HepG2 (cell line): ENCODE measurements around the gene TM9SF4. TPM values are rescaled to one million over a fixed set of nuclear protein-coding genes. Genes with fewer than 3 reads are reported as not detected.
A peak's percentile ranks its signal among the peaks of the same experiment; 100 is the strongest.

Source experiments
- ADNP ChIP-seq: sonication (generic); formaldehyde crosslinking; IDR thresholded peaks from 2 replicates; pipeline ENCODE4 v1.4.0; 2020; ENCODE audit warnings: missing genetic modification reagents
- FOXO1 ChIP-seq: sonication (generic); formaldehyde crosslinking; IDR thresholded peaks from 2 replicates; pipeline ENCODE4 v1.4.0; 2020; ENCODE audit warnings: missing genetic modification reagents
- HNRNPUL1 ChIP-seq: fragments of 200-400 bp; formaldehyde crosslinking; IDR thresholded peaks from 2 replicates; pipeline ENCODE4 v1.6.1; 2017; ENCODE audit warnings: low read depth, mild to moderate bottlenecking, low read length, moderate library complexity
- MLX ChIP-seq: IDR thresholded peaks from 2 replicates; pipeline ENCODE4 v1.6.1; 2016
- NCOA5 ChIP-seq: sonication (generic); formaldehyde crosslinking; IDR thresholded peaks from 2 replicates; pipeline ENCODE4 v1.4.0; 2020; ENCODE audit warnings: missing genetic modification reagents
- POGZ ChIP-seq: sonication (generic); formaldehyde crosslinking; IDR thresholded peaks from 2 replicates; pipeline ENCODE4 v1.4.0; 2020; ENCODE audit warnings: mild to moderate bottlenecking, missing genetic modification reagents
- ZMYM2 ChIP-seq: sonication (generic); formaldehyde crosslinking; IDR thresholded peaks from 2 replicates; pipeline ENCODE4 v1.8.0; 2022; ENCODE audit warnings: mild to moderate bottlenecking, missing genetic modification reagents
- ZNF18 ChIP-seq: sonication (generic); formaldehyde crosslinking; IDR thresholded peaks from 2 replicates; pipeline ENCODE4 v1.8.0; 2022; ENCODE audit warnings: mild to moderate bottlenecking, missing genetic modification reagents; ENCODE audit not compliant: insufficient replicate concordance
- ZNF234 ChIP-seq: sonication (generic); formaldehyde crosslinking; conservative IDR thresholded peaks from 2 replicates; pipeline ENCODE4 v1.5.1; 2020; ENCODE audit warnings: mild to moderate bottlenecking, missing genetic modification reagents
- ZNF276 ChIP-seq: sonication (generic); formaldehyde crosslinking; IDR thresholded peaks from 2 replicates; pipeline ENCODE4 v1.4.0; 2020; ENCODE audit warnings: mild to moderate bottlenecking, low read depth, missing genetic modification reagents
- ZNF282 ChIP-seq: fragments of 450-650 bp; IDR thresholded peaks from 2 replicates; pipeline ENCODE4 v1.6.1; 2018; ENCODE audit not compliant: partially characterized antibody
- ZNF704 ChIP-seq: sonication (generic); formaldehyde crosslinking; IDR thresholded peaks from 2 replicates; pipeline ENCODE4 v1.8.1; 2023; ENCODE audit warnings: mild to moderate bottlenecking, inconsistent platforms, moderate library complexity, missing genetic modification reagents, borderline replicate concordance
- ZNF781 ChIP-seq: sonication (generic); formaldehyde crosslinking; IDR thresholded peaks from 2 replicates; pipeline ENCODE4 v1.5.1; 2020; ENCODE audit warnings: borderline replicate concordance, mild to moderate bottlenecking, missing genetic modification reagents; ENCODE audit errors: not compliant biosample characterization
- ZNF879 ChIP-seq: sonication (generic); formaldehyde crosslinking; IDR thresholded peaks from 2 replicates; pipeline ENCODE4 v1.8.1; 2023; ENCODE audit warnings: missing genetic modification reagents
- ZSCAN22 ChIP-seq: sonication (generic); formaldehyde crosslinking; IDR thresholded peaks from 2 replicates; pipeline ENCODE4 v1.4.0; 2020; ENCODE audit warnings: mild to moderate bottlenecking, missing genetic modification reagents
- polyA plus RNA-seq, 8 experiments: library from polyadenylated mRNA; depleted of rRNA in 3 of 8; stranded (reverse) in 7 of 8; unstranded in 1 of 8; fragments of >200 nt; fragmentation: Illumina TruSeq in 4 of 8; extraction: Trizol in 4 of 8; gene quantifications; 2 replicates each; pipeline versions ENCODE4 v1.2.1 to v1.2.3, GENCODE V29; 2011 to 2016; ENCODE audit warnings: low read depth in 4 of 8, missing spikeins in 1 of 8, mixed read lengths in 1 of 8; ENCODE audit not compliant: insufficient read depth in 1 of 8
- total RNA-seq, 5 experiments: library from RNA; depleted of rRNA; stranded (reverse); fragments of >200 nt; fragmentation: Illumina TruSeq; extraction: Trizol; gene quantifications; 2 replicates each; pipeline ENCODE4 v1.2.3, GENCODE V29; 2016; ENCODE audit warnings: low read depth in 1 of 5

The TM9SF4 gene
- total and polyA plus RNA-seq, 2 of the 13 experiments (the other 11 are each of a cell fraction or from before 2014, with no cell fraction given), result 53.5 to 171 TPM

GRCh38 chr20:32128167-32128566 is 18.7 kb downstream of the TM9SF4 start (continued):
- no peak for TF ChIP-seq POGZ
- TF ChIP-seq NCOA5 (CRISPR knock-in tag), result no peak
- TF ChIP-seq ZNF282, result no peak
- 0 out of 2 replicates have a peak, but pooled peaks have one; percentile 8 for TF ChIP-seq ADNP (CRISPR knock-in tag)
- no peak for TF ChIP-seq ZNF276
- TF ChIP-seq ZNF879, result no peak
- no peak for TF ChIP-seq ZSCAN22 (CRISPR knock-in tag)
- no peak for TF ChIP-seq ZNF18
- TF ChIP-seq ZMYM2 (CRISPR knock-in tag), result 0 out of 2 replicates have a peak, but pooled peaks have one; percentile 29
- no peak for TF ChIP-seq ZNF704 (CRISPR knock-in tag)
- no peak for TF ChIP-seq ZNF234 (CRISPR knock-in tag)
- peak; percentile 42 for TF ChIP-seq ZNF781 (CRISPR knock-in tag)
- no peak for TF ChIP-seq FOXO1 (CRISPR knock-in tag)
- TF ChIP-seq HNRNPUL1, result peak; percentile 55; the same call in 1 of the 2 replicates
- TF ChIP-seq MLX (CRISPR knock-in tag), result no peak
